Endothelial cell of umbilical vein (primary cell): Measurements from ENCODE around the gene NDUFS8. TPM values are rescaled to one million over a fixed set of nuclear protein-coding genes. Genes with fewer than 3 reads are reported as not detected.
"Not testable (repeated sequence)": the region's sequence is repeated elsewhere in the genome, so short reads cannot be mapped to it uniquely, and the experiment has no call there.

Source experiments
- BruUV-seq: library from RNA; stranded (reverse); fragments of 400-500 nt; replicated peaks from 2 replicates; lab custom pipeline; 2021; lab: Mats Ljungman, UMichigan
- CTCF ChIA-PET: fragments of 300-600, 350-600 bp; sonication (Branson Sonifier 250); formaldehyde crosslinking; loops from one replicate; lab custom pipeline; 2021; ENCODE audit warnings: antibody characterized with exemption, inconsistent platforms; lab: Charles Lee
- POLR2A ChIA-PET: fragments of 300-600, 350-600 bp; sonication (Branson Sonifier 250); formaldehyde crosslinking; loops from one replicate; lab custom pipeline; 2021; ENCODE audit warnings: antibody characterized with exemption, inconsistent platforms; lab: Charles Lee
- DNase-seq: peaks from one replicate; pipeline ENCODE4 v3.0.0-alpha.2; 2011; ENCODE audit warnings: low read depth, low spot score
- FAIRE-seq: peaks from 2 replicates; lab custom pipeline; 2011; peaks lifted over from hg19 to GRCh38; lab: Jason Lieb, UNC
- H2AFZ ChIP-seq: 2 replicates; pipeline ENCODE4 v1.6.0; 2012; ENCODE audit warnings: low read depth, low read length, control low read depth, inconsistent platforms
- H3K27ac ChIP-seq: 2 replicates; pipeline ENCODE4 v1.5.1; 2011; ENCODE audit warnings: low read depth, mild to moderate bottlenecking, control low read depth, low read length, moderate library complexity; ENCODE audit not compliant: insufficient read depth
- H3K27me3 ChIP-seq, 2 experiments: 2 replicates each; pipeline versions ENCODE4 v1.6.0 to v1.6.1; 2011; ENCODE audit warnings: low read length in 2 of 2, mixed read lengths in 1 of 2; ENCODE audit not compliant: control insufficient read depth in 2 of 2, insufficient read depth in 2 of 2
- H3K36me3 ChIP-seq, 2 experiments: 2 replicates in 1 of 2; 3 replicates in 1 of 2; pipeline ENCODE4 v1.5.1; 2011; ENCODE audit warnings: low read length in 2 of 2, mild to moderate bottlenecking in 1 of 2, moderate library complexity in 1 of 2; ENCODE audit not compliant: control insufficient read depth in 2 of 2, insufficient read depth in 2 of 2; ENCODE audit errors: extremely low read depth in 1 of 2
- H3K4me1 ChIP-seq: 3 replicates; pipeline ENCODE4 v1.5.1; 2011; ENCODE audit warnings: mild to moderate bottlenecking, low read length; ENCODE audit not compliant: control insufficient read depth, insufficient read depth; ENCODE audit errors: extremely low read depth
- H3K4me2 ChIP-seq: 2 replicates; pipeline ENCODE4 v1.6.1; 2011; ENCODE audit warnings: low read length, control low read depth, mixed read lengths; ENCODE audit not compliant: insufficient read depth
- H3K4me3 ChIP-seq, 3 experiments: fragments of 200-600 bp in 1 of 3; sonication (generic), shearing (Covaris generic) in 1 of 3; replicated peaks in 1 of 3; 2 replicates each; pipeline ENCODE4 v1.5.1; 2011 to 2016; ENCODE audit warnings: control low read depth in 3 of 3, low read length in 3 of 3, mild to moderate bottlenecking in 2 of 3, inconsistent platforms in 1 of 3, low read depth in 1 of 3, moderate library complexity in 1 of 3; ENCODE audit not compliant: insufficient read depth in 1 of 3
- H3K79me2 ChIP-seq: 2 replicates; pipeline ENCODE4 v1.6.0; 2012; ENCODE audit warnings: low read length, inconsistent platforms; ENCODE audit not compliant: control insufficient read depth, insufficient read depth
- H3K9ac ChIP-seq: replicated peaks from 2 replicates; pipeline ENCODE3; 2011; ENCODE audit warnings: low read length, control low read depth; ENCODE audit not compliant: insufficient read depth; ENCODE audit errors: extremely low read depth
- H3K9me1 ChIP-seq: replicated peaks from 3 replicates; pipeline ENCODE4 v1.6.0; 2011; ENCODE audit warnings: mild to moderate bottlenecking, low read length; ENCODE audit not compliant: control insufficient read depth, insufficient read depth; ENCODE audit errors: extremely low read depth
- H3K9me3 ChIP-seq: replicated peaks from 2 replicates; pipeline ENCODE4 v1.5.1; 2012; ENCODE audit warnings: low read length, inconsistent platforms; ENCODE audit not compliant: control insufficient read depth, insufficient read depth
- H4K20me1 ChIP-seq: replicated peaks from 2 replicates; pipeline ENCODE3; 2011; ENCODE audit warnings: mild to moderate bottlenecking, low read length; ENCODE audit not compliant: control insufficient read depth, insufficient read depth; ENCODE audit errors: extremely low read depth
- dilution Hi-C: fragments of 300-500 bp; cut with MboI; formaldehyde crosslinking; loops from one replicate; pipeline ENCODE4 v1.15.0; 2019; ENCODE audit warnings: low sequenced_read_pairs; ENCODE audit not compliant: extremely low pct_ligation_motif_present
- intact Hi-C: fragments of 100-400 bp; cut with micrococcal nuclease; formaldehyde crosslinking; loops from one replicate; pipeline ENCODE4 v1.10.0; 2022
- polyA plus RNA-seq, 4 experiments: library from polyadenylated mRNA; depleted of rRNA in 3 of 4; stranded (reverse) in 3 of 4; unstranded in 1 of 4; fragments of >200 nt; gene quantifications; 2 replicates each; pipeline versions ENCODE4 v1.2.1 to v1.2.3, GENCODE V29; 2011 to 2012; ENCODE audit warnings: missing spikeins in 1 of 4
- total RNA-seq: library from RNA; stranded (reverse); gene quantifications from 2 replicates; pipeline ENCODE4 v1.2.3, GENCODE V29; 2021
- TF ChIP-seq, protein P1 (sequence below), 2 donors: IDR thresholded peaks; 1 replicate in 1 of 2; 2 replicates in 1 of 2; pipeline ENCODE4 v1.5.1; 2011; ENCODE audit warnings: low read length in 2 of 2, mild to moderate bottlenecking in 2 of 2, moderate library complexity in 2 of 2, control low read depth in 1 of 2, inconsistent platforms in 1 of 2, low read depth in 1 of 2; ENCODE audit not compliant: insufficient read depth in 1 of 2; ENCODE audit errors: extremely low read depth in 1 of 2

Gene NDUFS8
- total and polyA plus RNA-seq, 2 donors (not counting 3 experiments of a cell fraction or from before 2014, with no cell fraction given), result 166 to 170 TPM

DNA sequence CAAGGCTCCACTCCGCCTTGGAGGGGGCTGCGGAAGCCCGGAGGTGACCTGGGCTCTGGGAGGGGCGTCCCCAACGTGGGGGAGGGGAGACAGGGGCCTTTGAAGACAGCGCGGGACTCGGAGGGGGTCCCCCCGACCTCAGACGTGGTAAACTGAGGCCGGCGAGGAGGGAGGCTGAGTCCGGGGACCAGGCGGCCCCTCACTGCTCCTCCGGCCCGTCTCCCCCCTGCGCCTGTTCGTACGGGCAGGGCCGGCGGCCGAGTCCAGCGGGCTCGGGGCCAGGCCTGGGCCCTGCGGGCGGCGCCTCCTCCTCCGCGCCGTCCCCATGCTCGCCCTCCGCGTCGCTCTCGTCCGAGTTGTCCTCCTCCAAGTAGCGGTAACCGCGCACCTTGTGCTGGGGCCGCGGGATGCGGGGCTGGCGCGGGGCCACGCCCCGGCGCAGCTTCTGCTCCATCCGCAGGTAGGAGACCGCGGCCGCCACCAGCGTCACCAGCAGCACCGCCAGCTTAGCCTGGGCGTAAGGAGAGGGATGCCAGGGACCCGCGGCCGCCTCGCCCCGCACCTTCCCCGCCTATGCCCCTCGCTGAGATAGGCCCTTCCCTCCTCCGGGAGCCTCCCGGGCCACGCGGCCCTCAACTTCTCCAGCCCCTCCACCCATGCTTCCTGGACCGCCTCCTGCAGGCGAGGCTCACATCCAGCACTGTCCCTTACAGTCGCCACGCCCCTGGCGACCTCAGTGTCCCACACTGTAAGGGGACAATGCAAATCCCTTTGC, 38.9 kb upstream of the NDUFS8 start:
- H3K79me2 ChIP-seq, POLR2A ChIA-PET, BruUV-seq, H3K36me3 ChIP-seq, H3K4me1 ChIP-seq, H2AFZ ChIP-seq, H3K4me3 ChIP-seq, H3K27me3 ChIP-seq, H3K4me2 ChIP-seq, dilution Hi-C loops, H3K9ac ChIP-seq, FAIRE-seq, H4K20me1 ChIP-seq, CTCF ChIA-PET, H3K9me1 ChIP-seq, H3K27ac ChIP-seq, DNase-seq, H3K9me3 ChIP-seq, intact Hi-C loops: not testable (repeated sequence)

DNA sequence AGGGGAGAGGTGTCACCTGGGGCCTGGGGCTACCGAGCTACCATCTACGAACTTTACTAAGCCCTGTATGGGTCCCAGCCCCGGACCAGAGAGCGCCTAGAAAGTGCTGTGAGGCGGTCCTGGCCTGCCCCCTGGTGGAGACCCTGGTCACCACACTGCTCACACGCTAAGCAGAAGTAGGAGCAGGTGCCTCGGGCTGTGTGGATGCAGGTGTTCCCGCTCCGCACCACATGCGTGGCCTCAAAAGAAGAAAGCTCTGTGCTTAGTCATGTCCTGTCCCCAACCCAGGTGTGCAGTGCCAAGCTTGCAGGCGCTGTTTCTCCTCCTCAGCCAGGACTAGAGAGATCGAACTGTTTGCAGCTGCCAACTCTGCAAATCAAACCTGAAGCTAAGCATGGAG, 36.7 kb upstream of the NDUFS8 start:
- H3K9me3 ChIP-seq, H3K4me2 ChIP-seq, H2AFZ ChIP-seq, DNase-seq, BruUV-seq, intact Hi-C loops, dilution Hi-C loops, POLR2A ChIA-PET, H3K4me1 ChIP-seq, FAIRE-seq, H4K20me1 ChIP-seq, H3K9ac ChIP-seq, H3K27me3 ChIP-seq, H3K36me3 ChIP-seq, H3K27ac ChIP-seq, H3K4me3 ChIP-seq, H3K79me2 ChIP-seq, H3K9me1 ChIP-seq: not testable (repeated sequence)
- CTCF ChIA-PET, result interaction anchor here (1.4 kb wide), 1 partner anchor 38 kb away, joined by 5 read pairs; no protein-coding TSS in a partner anchor
- TF ChIP-seq, protein P1, sequence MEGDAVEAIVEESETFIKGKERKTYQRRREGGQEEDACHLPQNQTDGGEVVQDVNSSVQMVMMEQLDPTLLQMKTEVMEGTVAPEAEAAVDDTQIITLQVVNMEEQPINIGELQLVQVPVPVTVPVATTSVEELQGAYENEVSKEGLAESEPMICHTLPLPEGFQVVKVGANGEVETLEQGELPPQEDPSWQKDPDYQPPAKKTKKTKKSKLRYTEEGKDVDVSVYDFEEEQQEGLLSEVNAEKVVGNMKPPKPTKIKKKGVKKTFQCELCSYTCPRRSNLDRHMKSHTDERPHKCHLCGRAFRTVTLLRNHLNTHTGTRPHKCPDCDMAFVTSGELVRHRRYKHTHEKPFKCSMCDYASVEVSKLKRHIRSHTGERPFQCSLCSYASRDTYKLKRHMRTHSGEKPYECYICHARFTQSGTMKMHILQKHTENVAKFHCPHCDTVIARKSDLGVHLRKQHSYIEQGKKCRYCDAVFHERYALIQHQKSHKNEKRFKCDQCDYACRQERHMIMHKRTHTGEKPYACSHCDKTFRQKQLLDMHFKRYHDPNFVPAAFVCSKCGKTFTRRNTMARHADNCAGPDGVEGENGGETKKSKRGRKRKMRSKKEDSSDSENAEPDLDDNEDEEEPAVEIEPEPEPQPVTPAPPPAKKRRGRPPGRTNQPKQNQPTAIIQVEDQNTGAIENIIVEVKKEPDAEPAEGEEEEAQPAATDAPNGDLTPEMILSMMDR (IDR thresholded peaks at IDR 0.05; ENCODE audit: extremely low read depth in 1 of 2, insufficient read depth in 1 of 2, low read depth in 1 of 2, low read length in 2 of 2), result peak; percentile 35 to 53

DNA sequence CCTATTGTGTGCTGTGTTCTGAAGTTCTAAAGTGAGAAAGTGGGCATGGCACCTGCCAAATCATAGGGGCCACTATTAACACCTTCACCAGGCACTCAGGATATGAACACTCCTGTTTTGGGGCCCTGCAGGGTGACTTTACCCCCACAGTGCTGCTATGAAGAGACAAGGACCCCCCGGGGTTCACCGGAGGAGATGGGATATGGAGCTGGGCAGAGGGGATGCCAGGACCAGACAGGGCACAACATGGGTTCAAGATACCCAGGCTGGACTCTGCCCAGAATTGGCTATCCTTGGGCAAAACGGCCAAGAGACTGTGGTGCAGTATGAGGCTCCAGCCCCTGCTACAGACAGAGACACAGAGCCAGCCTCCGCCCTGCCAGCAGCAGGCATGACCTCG, 36.1 kb upstream of the NDUFS8 start:
- H3K27ac ChIP-seq, intact Hi-C loops, H3K9me1 ChIP-seq, H3K36me3 ChIP-seq, dilution Hi-C loops, BruUV-seq, H3K9ac ChIP-seq, H3K79me2 ChIP-seq, H3K9me3 ChIP-seq, H3K27me3 ChIP-seq, H4K20me1 ChIP-seq, FAIRE-seq, DNase-seq, H3K4me1 ChIP-seq, H2AFZ ChIP-seq, H3K4me2 ChIP-seq, H3K4me3 ChIP-seq: not testable (repeated sequence)
- CTCF ChIA-PET, result interaction anchor here (1.4 kb wide), 1 partner anchor 39 kb away, joined by 5 read pairs; no protein-coding TSS in a partner anchor
- POLR2A ChIA-PET, result interaction anchor here (0.5 kb wide), 1 partner anchor 193 kb away, joined by 3 read pairs; no protein-coding TSS in a partner anchor
